H1 (cell line): ENCODE data around the gene CCDC60. TPM values are rescaled to one million over a fixed set of nuclear protein-coding genes. Genes with fewer than 3 reads are reported as not detected.

ENCODE experiments used
- JUND ChIP-seq: IDR thresholded peaks from 2 replicates; pipeline ENCODE4 v1.6.1; 2011; ENCODE audit warnings: mild to moderate bottlenecking, improper control_type of control experiment, low read length
- NRF1 ChIP-seq: IDR thresholded peaks from 2 replicates; pipeline ENCODE4 v1.6.1; 2011; ENCODE audit warnings: mild to moderate bottlenecking, low read depth, low read length, improper control_type of control experiment
- RNF2 ChIP-seq: fragments of 200-900, 300-1000 bp; sonication (generic); IDR thresholded peaks from 2 replicates; pipeline ENCODE4 v1.7.1; 2016; ENCODE audit warnings: borderline replicate concordance, low read depth, mild to moderate bottlenecking, antibody characterized with exemption, low read length; ENCODE audit not compliant: poor library complexity, severe bottlenecking; ENCODE audit errors: missing control alignments
- USF2 ChIP-seq: IDR thresholded peaks from 2 replicates; pipeline ENCODE4 v1.6.1; 2011; ENCODE audit warnings: low read length, improper control_type of control experiment
- YY1 ChIP-seq: IDR thresholded peaks from 2 replicates; pipeline ENCODE4 v1.6.1; 2011; ENCODE audit warnings: low read depth, mild to moderate bottlenecking, low read length
- polyA plus RNA-seq, 7 experiments: library from polyadenylated mRNA; depleted of rRNA in 3 of 7; stranded (reverse) in 5 of 7; unstranded in 2 of 7; fragments of >200 nt in 5 of 7; fragments of 200-250 nt in 2 of 7; gene quantifications; 1 replicate in 5 of 7; 2 replicates in 1 of 7; 4 replicates in 1 of 7; pipeline versions ENCODE4 v1.2.1 to v1.2.3, GENCODE V29; 2011 to 2013; ENCODE audit warnings: missing spikeins in 2 of 7, mixed read lengths in 2 of 7
- total RNA-seq: library from RNA; stranded (reverse); fragmentation: NEBNext Ultra II Directional; extraction: Animal tissue kit (Norgen Biotek cat#: 25700); gene quantifications from 2 replicates; pipeline ENCODE4 v1.2.1, GENCODE V29; 2021

The CCDC60 gene
- total and polyA plus RNA-seq, 2 of the 8 experiments (the other 6 are each of a cell fraction or from before 2014, with no cell fraction given) = 0.05 TPM; not detected in 1

DNA sequence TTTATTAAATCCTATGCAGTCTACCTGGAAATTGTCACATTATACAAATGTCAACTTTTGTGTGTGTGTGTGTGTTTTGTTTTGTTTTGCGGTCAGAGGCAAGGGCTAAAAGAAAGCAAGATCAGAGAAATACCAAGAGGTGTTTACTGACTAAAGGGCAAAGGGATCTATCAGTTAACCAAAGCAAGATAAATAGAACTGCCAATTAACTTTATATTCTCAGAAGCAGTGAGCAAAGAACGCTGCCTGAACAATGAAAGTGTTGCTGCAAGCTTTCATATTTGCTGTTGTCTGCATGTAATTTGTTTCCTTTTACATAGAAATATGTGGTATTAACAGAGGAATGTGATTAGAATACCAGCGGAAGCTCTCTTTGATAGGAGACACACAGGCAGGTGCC is 30.9 kb downstream of the CCDC60 start (continued):
- TF ChIP-seq USF2 (no peak), RNF2 (no peak), NRF1 (no peak), YY1 (no peak), JUND (no peak)
- TF ChIP-seq, all 59 proteins: peak for 0
